Glutamatergic neuron (in vitro differentiated cells): ENCODE measurements around the gene KIAA0825. TPM values are rescaled to one million over a fixed set of nuclear protein-coding genes. Genes with fewer than 3 reads are reported as not detected.

Experiments used
- DNase-seq: peaks from one replicate; pipeline ENCODE4 v3.0.0; 2022
- H3K27ac Mint-ChIP-seq: one replicate; pipeline ENCODE4 v1.8.0; 2020; ENCODE audit warnings: mild to moderate bottlenecking, mixed read lengths, inconsistent platforms; ENCODE audit not compliant: unreplicated experiment
- H3K27me3 Mint-ChIP-seq: one replicate; pipeline ENCODE4 v1.8.0; 2020; ENCODE audit warnings: mild to moderate bottlenecking, moderate library complexity, mixed read lengths, inconsistent platforms; ENCODE audit not compliant: unreplicated experiment
- H3K36me3 Mint-ChIP-seq: one replicate; pipeline ENCODE4 v1.8.0; 2020; ENCODE audit warnings: mild to moderate bottlenecking, mixed read lengths, inconsistent platforms; ENCODE audit not compliant: unreplicated experiment
- H3K4me1 Mint-ChIP-seq: one replicate; pipeline ENCODE4 v1.8.0; 2020; ENCODE audit warnings: mild to moderate bottlenecking, low read depth, mixed read lengths, inconsistent platforms; ENCODE audit not compliant: unreplicated experiment
- H3K4me3 Mint-ChIP-seq: one replicate; pipeline ENCODE4 v1.8.0; 2020; ENCODE audit warnings: mild to moderate bottlenecking, mixed read lengths, inconsistent platforms; ENCODE audit not compliant: unreplicated experiment
- H3K9me3 Mint-ChIP-seq: one replicate; pipeline ENCODE4 v1.8.0; 2020; ENCODE audit warnings: mild to moderate bottlenecking, moderate library complexity, mixed read lengths, inconsistent platforms; ENCODE audit not compliant: unreplicated experiment
- long read RNA-seq: library from polyadenylated mRNA; unstranded; transcript quantifications from one replicate; pipeline ENCODE4 v2.0.0, GENCODE V29; 2020; ENCODE audit not compliant: unreplicated experiment
- total RNA-seq: library from RNA; stranded (reverse); fragmentation: NEBNext Ultra II Directional; extraction: Animal tissue kit (Norgen Biotek cat#: 25700); gene quantifications from one replicate; pipeline ENCODE4 v1.2.1, GENCODE V29; 2021; ENCODE audit not compliant: unreplicated experiment
- TF ChIP-seq, protein P1 (sequence below): fragments of 200-600 bp; sonication (generic); IDR thresholded peaks from one replicate; pipeline ENCODE4 v1.5.0; 2021; ENCODE audit not compliant: partially characterized antibody, unreplicated experiment

The KIAA0825 gene
- total RNA-seq, result 1.2 TPM
- long read RNA-seq, result 0 reads

- DNase-seq, result peak; percentile 91
- H3K36me3 Mint-ChIP-seq, result no peaks in the 10 kb centered on the region
- peak within 1 kb of the TSS; percentile 74 for H3K27ac Mint-ChIP-seq
- peaks cover 5% of the 10 kb centered on the region for H3K27me3 Mint-ChIP-seq
- no peaks in the 10 kb centered on the region for H3K9me3 Mint-ChIP-seq
- peaks cover 9% of the 10 kb centered on the region for H3K4me1 Mint-ChIP-seq
- TF ChIP-seq, protein P1, sequence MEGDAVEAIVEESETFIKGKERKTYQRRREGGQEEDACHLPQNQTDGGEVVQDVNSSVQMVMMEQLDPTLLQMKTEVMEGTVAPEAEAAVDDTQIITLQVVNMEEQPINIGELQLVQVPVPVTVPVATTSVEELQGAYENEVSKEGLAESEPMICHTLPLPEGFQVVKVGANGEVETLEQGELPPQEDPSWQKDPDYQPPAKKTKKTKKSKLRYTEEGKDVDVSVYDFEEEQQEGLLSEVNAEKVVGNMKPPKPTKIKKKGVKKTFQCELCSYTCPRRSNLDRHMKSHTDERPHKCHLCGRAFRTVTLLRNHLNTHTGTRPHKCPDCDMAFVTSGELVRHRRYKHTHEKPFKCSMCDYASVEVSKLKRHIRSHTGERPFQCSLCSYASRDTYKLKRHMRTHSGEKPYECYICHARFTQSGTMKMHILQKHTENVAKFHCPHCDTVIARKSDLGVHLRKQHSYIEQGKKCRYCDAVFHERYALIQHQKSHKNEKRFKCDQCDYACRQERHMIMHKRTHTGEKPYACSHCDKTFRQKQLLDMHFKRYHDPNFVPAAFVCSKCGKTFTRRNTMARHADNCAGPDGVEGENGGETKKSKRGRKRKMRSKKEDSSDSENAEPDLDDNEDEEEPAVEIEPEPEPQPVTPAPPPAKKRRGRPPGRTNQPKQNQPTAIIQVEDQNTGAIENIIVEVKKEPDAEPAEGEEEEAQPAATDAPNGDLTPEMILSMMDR, result no peak
- peak within 1 kb of the TSS; percentile 95 for H3K4me3 Mint-ChIP-seq
Measured at GRCh38 chr5:94618493-94619328, at the start of gene KIAA0825, which contains the start of gene SLF1. Gene KIAA0825, minus strand, starts transcription at chr5:94618604. Its CDS starts 81,478 bp downstream, at chr5:94537126. Gene SLF1, plus strand, starts transcription at chr5:94618669. Its CDS starts 10,142 bp downstream, at chr5:94628811.

- peaks cover 2% of the 10 kb centered on the region for H3K9me3 Mint-ChIP-seq
- H3K27ac Mint-ChIP-seq, result no peak overlapping the region
- H3K36me3 Mint-ChIP-seq, result no peaks in the 10 kb centered on the region
- H3K4me1 Mint-ChIP-seq, result no peaks in the 10 kb centered on the region
- H3K27me3 Mint-ChIP-seq, result no peaks in the 10 kb centered on the region
- TF ChIP-seq, protein P1, result no peak
- no peak overlapping the region for H3K4me3 Mint-ChIP-seq
- no peak for DNase-seq
Measured at GRCh38 chr5:94667937-94668336, 49.5 kb upstream of the KIAA0825 start.

DNA sequence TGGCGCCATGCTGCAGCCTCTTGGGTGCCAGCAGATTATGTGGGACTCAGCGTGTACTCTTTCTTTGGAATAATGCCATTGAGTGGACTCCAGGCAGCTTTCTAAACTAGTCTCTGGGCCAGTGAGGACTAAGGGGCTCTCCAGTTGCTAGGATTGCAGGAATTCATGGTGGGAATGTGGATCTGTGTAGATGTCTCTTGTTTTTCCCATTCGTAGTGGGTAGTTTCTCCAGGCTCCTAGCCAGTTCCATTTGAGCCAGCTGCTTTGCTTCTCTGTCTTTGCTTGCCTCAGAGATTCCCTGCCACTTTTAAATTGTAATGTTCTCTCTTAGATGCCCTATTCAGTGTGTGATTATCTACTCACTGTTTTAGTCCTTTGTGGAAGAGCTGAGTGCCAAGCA, 42.7 kb upstream of the KIAA0825 start:
- DNase-seq, result no peak
- H3K4me1 Mint-ChIP-seq, result no peaks in the 10 kb centered on the region
- H3K4me3 Mint-ChIP-seq, result no peak overlapping the region
- peaks cover 14% of the 10 kb centered on the region for H3K9me3 Mint-ChIP-seq
- H3K36me3 Mint-ChIP-seq, result peaks cover 14% of the 10 kb centered on the region
- H3K27ac Mint-ChIP-seq, result no peak overlapping the region
- H3K27me3 Mint-ChIP-seq, result no peaks in the 10 kb centered on the region
- TF ChIP-seq, protein P1, result no peak

GRCh38 chr5:94660506-94660905, 42.1 kb upstream of the KIAA0825 start:
- no peak for DNase-seq
- no peaks in the 10 kb centered on the region for H3K27me3 Mint-ChIP-seq
- H3K36me3 Mint-ChIP-seq, result peaks cover 17% of the 10 kb centered on the region
- TF ChIP-seq, protein P1, result no peak
- peaks cover 14% of the 10 kb centered on the region for H3K9me3 Mint-ChIP-seq
- no peak overlapping the region for H3K4me3 Mint-ChIP-seq
- no peaks in the 10 kb centered on the region for H3K4me1 Mint-ChIP-seq
- no peak overlapping the region for H3K27ac Mint-ChIP-seq

- peaks cover 14% of the 10 kb centered on the region for H3K9me3 Mint-ChIP-seq
- DNase-seq, result no peak
- H3K4me1 Mint-ChIP-seq, result no peaks in the 10 kb centered on the region
- no peaks in the 10 kb centered on the region for H3K27me3 Mint-ChIP-seq
- no peak overlapping the region for H3K27ac Mint-ChIP-seq
- H3K36me3 Mint-ChIP-seq, result peaks cover 25% of the 10 kb centered on the region
- TF ChIP-seq, protein P1, result no peak
- H3K4me3 Mint-ChIP-seq, result no peak overlapping the region
Measured at GRCh38 chr5:94658272-94658671, 39.9 kb upstream of the KIAA0825 start.
